ENCODE data around the gene NNT.

Gene NNT

DNA sequence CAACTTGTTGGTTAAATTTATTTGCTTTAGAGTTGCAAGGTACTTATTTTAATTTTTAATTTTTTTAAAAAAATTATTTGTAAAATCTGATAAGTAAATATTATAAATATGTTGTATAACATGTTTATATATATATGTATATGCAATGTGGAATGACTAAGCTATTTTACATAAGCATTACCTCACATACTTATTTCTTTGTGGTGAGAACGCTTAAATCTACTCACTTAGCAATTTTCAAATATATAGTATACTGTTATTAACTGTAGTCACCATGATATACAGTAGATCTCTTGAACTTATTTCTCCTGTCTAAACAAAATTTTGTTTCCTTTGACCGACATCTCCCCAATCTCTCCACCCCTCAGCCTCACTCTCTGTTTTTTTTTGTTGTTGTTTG is 147.8 kb downstream of the NNT start:
- no peak for TF ChIP-seq POLR2AphosphoS5 (IDR thresholded peaks at IDR 0.05; ENCODE audit: low read depth, low read length)
- TF ChIP-seq SIN3A (IDR thresholded peaks at IDR 0.05; ENCODE audit: borderline replicate concordance, insufficient read depth, low read length) = no peak

DNA sequence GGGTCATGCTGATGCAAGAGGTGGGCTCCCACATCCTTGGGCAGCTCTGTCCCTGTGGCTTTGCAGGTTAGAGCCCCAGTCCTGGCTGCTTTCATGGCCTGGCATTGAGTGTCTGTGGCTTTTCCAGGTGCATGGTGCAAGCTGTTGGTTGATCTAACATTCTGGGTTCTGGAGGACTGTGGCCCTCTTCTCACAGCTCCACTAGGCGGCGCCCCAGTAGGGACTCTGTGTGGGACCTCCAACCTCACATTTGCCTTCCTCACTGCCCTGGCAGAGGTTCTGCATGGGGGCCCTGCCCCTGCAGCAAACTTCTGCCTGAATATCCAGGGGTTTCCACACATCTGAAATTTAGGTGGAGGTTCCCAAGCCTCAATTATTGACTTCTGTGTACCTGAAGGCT is 150.1 kb downstream of the NNT start:
- TF ChIP-seq POLR2AphosphoS5 (IDR thresholded peaks at IDR 0.05; ENCODE audit: low read depth, low read length) = no peak
- TF ChIP-seq, protein P1, sequence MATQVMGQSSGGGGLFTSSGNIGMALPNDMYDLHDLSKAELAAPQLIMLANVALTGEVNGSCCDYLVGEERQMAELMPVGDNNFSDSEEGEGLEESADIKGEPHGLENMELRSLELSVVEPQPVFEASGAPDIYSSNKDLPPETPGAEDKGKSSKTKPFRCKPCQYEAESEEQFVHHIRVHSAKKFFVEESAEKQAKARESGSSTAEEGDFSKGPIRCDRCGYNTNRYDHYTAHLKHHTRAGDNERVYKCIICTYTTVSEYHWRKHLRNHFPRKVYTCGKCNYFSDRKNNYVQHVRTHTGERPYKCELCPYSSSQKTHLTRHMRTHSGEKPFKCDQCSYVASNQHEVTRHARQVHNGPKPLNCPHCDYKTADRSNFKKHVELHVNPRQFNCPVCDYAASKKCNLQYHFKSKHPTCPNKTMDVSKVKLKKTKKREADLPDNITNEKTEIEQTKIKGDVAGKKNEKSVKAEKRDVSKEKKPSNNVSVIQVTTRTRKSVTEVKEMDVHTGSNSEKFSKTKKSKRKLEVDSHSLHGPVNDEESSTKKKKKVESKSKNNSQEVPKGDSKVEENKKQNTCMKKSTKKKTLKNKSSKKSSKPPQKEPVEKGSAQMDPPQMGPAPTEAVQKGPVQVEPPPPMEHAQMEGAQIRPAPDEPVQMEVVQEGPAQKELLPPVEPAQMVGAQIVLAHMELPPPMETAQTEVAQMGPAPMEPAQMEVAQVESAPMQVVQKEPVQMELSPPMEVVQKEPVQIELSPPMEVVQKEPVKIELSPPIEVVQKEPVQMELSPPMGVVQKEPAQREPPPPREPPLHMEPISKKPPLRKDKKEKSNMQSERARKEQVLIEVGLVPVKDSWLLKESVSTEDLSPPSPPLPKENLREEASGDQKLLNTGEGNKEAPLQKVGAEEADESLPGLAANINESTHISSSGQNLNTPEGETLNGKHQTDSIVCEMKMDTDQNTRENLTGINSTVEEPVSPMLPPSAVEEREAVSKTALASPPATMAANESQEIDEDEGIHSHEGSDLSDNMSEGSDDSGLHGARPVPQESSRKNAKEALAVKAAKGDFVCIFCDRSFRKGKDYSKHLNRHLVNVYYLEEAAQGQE (IDR thresholded peaks at IDR 0.05; ENCODE audit: insufficient read depth in 1 of 2, low read depth in 2 of 2, low read length in 2 of 2) = no peak
- TF ChIP-seq FOXP2 (optimal IDR thresholded peaks at IDR 0.05; ENCODE audit: borderline replicate concordance, extremely low read depth, extremely low read length, insufficient read depth) = no peak
- no peak for TF ChIP-seq TAF1 (IDR thresholded peaks at IDR 0.05; ENCODE audit: borderline replicate concordance, insufficient read depth, low read length)
- TF ChIP-seq SIN3A (IDR thresholded peaks at IDR 0.05; ENCODE audit: borderline replicate concordance, insufficient read depth, low read length) = no peak

Measured in PFSK-1 (cell line).